ENCODE measurements around the gene POP4.
"Not testable (repeated sequence)": the region's sequence is repeated elsewhere in the genome, so short reads cannot be mapped to it uniquely, and the experiment has no call there.

POP4 gene

DNA sequence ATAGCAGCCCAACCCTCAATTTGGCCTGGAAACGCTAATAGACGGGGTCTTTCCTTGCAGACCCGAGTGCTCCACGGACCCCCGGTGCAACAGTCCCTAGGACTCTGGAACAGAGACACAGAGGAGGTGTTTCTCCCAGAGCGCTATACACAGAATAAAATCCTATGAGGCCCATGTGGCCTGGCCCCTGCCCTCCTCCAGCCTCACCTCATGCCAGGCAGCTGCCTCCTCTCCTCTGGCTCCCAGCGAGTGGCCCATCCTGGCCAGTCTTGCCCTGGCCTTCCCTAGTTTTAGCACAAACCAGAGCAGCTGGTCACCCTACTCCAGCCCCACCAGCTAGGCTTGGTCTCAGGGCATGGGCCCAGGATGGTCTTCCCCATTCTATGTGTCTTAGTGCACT is 20.3 kb downstream of the POP4 start:
- H3K36me3 ChIP-seq (replicated peaks; ENCODE audit: insufficient read depth, low read length) = no peaks in the 10 kb centered on the region
- H4K20me1 ChIP-seq (ENCODE audit: insufficient read depth, low read length) = no peaks in the 10 kb centered on the region
- H3K4me3 ChIP-seq (ENCODE audit: low read length) = no peak overlapping the region
- no peak for DNase-seq
- no peaks in the 10 kb centered on the region; the same call in 1 of the 2 replicates for H3K27me3 ChIP-seq (replicated peaks; ENCODE audit: insufficient read depth, low read length)
- TF ChIP-seq EZH2phosphoT487 (IDR thresholded peaks at IDR 0.05; ENCODE audit: low read length) = no peak
- TF ChIP-seq EZH2 (optimal IDR thresholded peaks at IDR 0.05; ENCODE audit: low read depth, low read length) = no peak
- TF ChIP-seq, protein P1, sequence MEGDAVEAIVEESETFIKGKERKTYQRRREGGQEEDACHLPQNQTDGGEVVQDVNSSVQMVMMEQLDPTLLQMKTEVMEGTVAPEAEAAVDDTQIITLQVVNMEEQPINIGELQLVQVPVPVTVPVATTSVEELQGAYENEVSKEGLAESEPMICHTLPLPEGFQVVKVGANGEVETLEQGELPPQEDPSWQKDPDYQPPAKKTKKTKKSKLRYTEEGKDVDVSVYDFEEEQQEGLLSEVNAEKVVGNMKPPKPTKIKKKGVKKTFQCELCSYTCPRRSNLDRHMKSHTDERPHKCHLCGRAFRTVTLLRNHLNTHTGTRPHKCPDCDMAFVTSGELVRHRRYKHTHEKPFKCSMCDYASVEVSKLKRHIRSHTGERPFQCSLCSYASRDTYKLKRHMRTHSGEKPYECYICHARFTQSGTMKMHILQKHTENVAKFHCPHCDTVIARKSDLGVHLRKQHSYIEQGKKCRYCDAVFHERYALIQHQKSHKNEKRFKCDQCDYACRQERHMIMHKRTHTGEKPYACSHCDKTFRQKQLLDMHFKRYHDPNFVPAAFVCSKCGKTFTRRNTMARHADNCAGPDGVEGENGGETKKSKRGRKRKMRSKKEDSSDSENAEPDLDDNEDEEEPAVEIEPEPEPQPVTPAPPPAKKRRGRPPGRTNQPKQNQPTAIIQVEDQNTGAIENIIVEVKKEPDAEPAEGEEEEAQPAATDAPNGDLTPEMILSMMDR (IDR thresholded peaks at IDR 0.05; ENCODE audit: low read length) = no peak
- no peak overlapping the region for H3K4me2 ChIP-seq (ENCODE audit: low read depth, low read length)
- H3K27ac ChIP-seq (ENCODE audit: low read length) = no peak overlapping the region
- no peaks in the 10 kb centered on the region for H3K9me2 ChIP-seq (replicated peaks; ENCODE audit: insufficient read depth, low read length)
- H3K9ac ChIP-seq (ENCODE audit: low read length) = no peak overlapping the region
- no peaks in the 10 kb centered on the region for H3K4me1 ChIP-seq (ENCODE audit: low read length)
- H2AFZ ChIP-seq (ENCODE audit: low read length) = no peak overlapping the region
- H3K9me3 ChIP-seq (replicated peaks; ENCODE audit: insufficient read depth, low read length) = no peaks in the 10 kb centered on the region
- no peaks in the 10 kb centered on the region for H3F3A ChIP-seq (ENCODE audit: insufficient read depth, low read length)
- H3K79me2 ChIP-seq (ENCODE audit: low read length) = no peaks in the 10 kb centered on the region

DNA sequence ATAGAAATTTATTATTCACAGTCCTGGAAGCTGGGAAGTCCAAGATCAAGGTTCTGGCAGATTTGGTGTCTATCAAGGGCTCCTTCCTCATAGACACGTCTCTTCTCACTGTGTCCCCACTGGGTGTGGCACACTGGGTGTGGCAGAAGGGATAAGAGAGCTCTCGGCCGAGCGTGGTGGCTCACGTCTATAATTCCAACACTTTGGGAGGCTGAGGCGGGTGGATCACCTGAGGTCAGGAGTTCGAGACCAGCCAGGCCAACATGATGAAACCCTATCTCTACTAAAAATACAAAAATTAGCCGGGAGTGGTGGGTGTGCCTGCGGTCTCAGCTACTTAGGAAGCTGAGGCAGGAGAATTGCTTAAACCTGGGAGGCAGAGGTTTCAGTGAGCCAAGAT is 20.7 kb downstream of the POP4 start:
- H3K27me3 ChIP-seq (replicated peaks; ENCODE audit: insufficient read depth, low read length); H3K4me2 ChIP-seq (ENCODE audit: low read depth, low read length); H3K9me3 ChIP-seq (replicated peaks; ENCODE audit: insufficient read depth, low read length); H3K9me2 ChIP-seq (replicated peaks; ENCODE audit: insufficient read depth, low read length); H2AFZ ChIP-seq (ENCODE audit: low read length); DNase-seq; H3K79me2 ChIP-seq (ENCODE audit: low read length); H3K27ac ChIP-seq (ENCODE audit: low read length); H4K20me1 ChIP-seq (ENCODE audit: insufficient read depth, low read length); H3K36me3 ChIP-seq (replicated peaks; ENCODE audit: insufficient read depth, low read length); H3K4me3 ChIP-seq (ENCODE audit: low read length); H3K9ac ChIP-seq (ENCODE audit: low read length); H3K4me1 ChIP-seq (ENCODE audit: low read length); H3F3A ChIP-seq (ENCODE audit: insufficient read depth, low read length): not testable (repeated sequence)

DNA sequence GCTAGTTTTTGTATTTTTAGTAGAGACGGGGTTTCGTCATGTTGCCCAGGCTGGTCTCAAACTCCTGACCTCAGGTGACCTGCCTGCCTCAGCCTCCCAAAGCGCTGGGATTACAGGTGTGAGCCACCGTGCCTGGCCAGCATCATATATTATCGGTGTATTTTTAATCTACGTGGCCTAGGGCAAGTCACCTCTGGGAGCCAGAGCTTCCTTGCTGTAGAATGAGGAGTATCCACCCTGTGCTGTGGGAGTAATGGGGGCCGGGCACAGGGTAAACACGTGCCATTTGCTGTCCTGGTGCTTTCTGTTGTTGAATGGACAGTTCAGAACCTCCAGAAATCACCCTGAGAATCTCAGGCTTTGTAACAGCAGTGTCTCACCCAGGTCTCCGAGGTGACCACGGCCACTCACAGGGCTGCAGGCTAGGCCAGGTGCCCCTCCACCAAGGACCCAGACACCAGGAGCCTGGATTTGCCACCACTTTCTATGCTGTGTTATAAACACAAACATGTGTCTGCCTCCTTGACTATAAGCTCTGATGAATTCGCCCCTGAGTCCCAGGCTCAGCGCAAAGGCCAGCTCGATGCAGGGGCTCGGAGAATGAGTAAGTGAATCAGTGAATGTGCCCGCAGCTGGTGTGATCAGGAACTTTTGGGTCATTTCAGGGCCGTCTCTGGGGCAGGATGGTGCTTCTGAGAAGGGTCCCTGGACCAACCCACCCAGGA is 22.7 kb downstream of the POP4 start:
- Histone ChIP-seq H3K79me2 (ENCODE audit: low read length) (no peaks in the 10 kb centered on the region), H2AFZ (ENCODE audit: low read length) (no peak overlapping the region), H3K36me3 (replicated peaks; ENCODE audit: insufficient read depth, low read length) (no peaks in the 10 kb centered on the region), H3K9ac (ENCODE audit: low read length) (no peak overlapping the region), H4K20me1 (ENCODE audit: insufficient read depth, low read length) (no peaks in the 10 kb centered on the region), H3K27ac (ENCODE audit: low read length) (no peak overlapping the region), H3K4me3 (ENCODE audit: low read length) (no peak overlapping the region), H3K27me3 (replicated peaks; ENCODE audit: insufficient read depth, low read length) (no peaks in the 10 kb centered on the region; the same call in 1 of the 2 replicates), H3K9me3 (replicated peaks; ENCODE audit: insufficient read depth, low read length) (no peaks in the 10 kb centered on the region), H3K9me2 (replicated peaks; ENCODE audit: insufficient read depth, low read length) (no peaks in the 10 kb centered on the region), H3F3A (ENCODE audit: insufficient read depth, low read length) (no peaks in the 10 kb centered on the region), H3K4me1 (ENCODE audit: low read length) (no peaks in the 10 kb centered on the region), H3K4me2 (ENCODE audit: low read depth, low read length) (no peak overlapping the region)
- no peak for DNase-seq
- no peak for TF ChIP-seq EZH2 (optimal IDR thresholded peaks at IDR 0.05; ENCODE audit: low read depth, low read length)
- TF ChIP-seq, protein P1 (IDR thresholded peaks at IDR 0.05; ENCODE audit: low read length) = no peak
- no peak for TF ChIP-seq EZH2phosphoT487 (IDR thresholded peaks at IDR 0.05; ENCODE audit: low read length)

DNA sequence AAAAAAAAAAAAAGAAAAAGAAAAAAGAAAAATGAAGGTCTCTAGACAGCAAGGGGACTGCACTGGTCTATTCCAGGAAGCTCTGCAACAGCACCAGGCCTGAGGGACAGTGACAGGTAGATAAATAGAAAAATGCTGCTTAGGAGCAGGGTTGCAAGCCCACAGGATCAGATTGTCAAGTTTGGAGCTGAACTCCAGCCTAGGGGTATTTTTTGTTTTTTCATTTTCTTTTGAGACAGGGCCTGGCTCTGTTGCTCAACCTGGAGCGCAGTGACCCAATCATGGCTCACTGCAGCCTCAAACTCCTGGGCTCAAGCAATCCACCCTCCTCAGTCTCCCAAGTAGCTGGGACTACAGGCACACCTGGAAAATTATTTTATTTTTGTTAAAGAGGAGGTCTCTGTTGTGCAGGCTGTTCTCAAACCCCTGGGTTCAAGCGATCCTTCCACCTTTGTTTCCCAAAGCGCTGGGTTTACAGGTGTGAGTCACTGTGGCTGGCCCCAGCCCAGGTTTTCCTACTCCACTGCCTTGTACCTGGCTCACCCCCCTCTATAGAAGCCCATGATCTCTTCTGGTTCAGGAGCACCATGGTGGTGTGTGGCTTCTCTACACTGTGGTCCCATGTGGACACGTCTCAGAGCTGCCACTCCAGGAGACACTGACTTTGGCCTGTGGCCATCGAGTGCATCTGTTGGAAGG is 23.9 kb downstream of the POP4 start:
- H3K9me2 ChIP-seq (replicated peaks; ENCODE audit: insufficient read depth, low read length) = no peaks in the 10 kb centered on the region
- TF ChIP-seq EZH2phosphoT487 (IDR thresholded peaks at IDR 0.05; ENCODE audit: low read length) = no peak
- TF ChIP-seq EZH2 (optimal IDR thresholded peaks at IDR 0.05; ENCODE audit: low read depth, low read length) = no peak
- TF ChIP-seq, protein P1 (IDR thresholded peaks at IDR 0.05; ENCODE audit: low read length) = no peak
- no peaks in the 10 kb centered on the region for H3K36me3 ChIP-seq (replicated peaks; ENCODE audit: insufficient read depth, low read length)
- H3K4me1 ChIP-seq (ENCODE audit: low read length) = no peaks in the 10 kb centered on the region
- no peaks in the 10 kb centered on the region; the same call in 1 of the 2 replicates for H3K27me3 ChIP-seq (replicated peaks; ENCODE audit: insufficient read depth, low read length)
- no peak overlapping the region for H3K9ac ChIP-seq (ENCODE audit: low read length)
- DNase-seq = no peak
- H2AFZ ChIP-seq (ENCODE audit: low read length) = no peak overlapping the region
- H3K27ac ChIP-seq (ENCODE audit: low read length) = no peak overlapping the region
- no peaks in the 10 kb centered on the region for H3F3A ChIP-seq (ENCODE audit: insufficient read depth, low read length)
- H3K9me3 ChIP-seq (replicated peaks; ENCODE audit: insufficient read depth, low read length) = no peaks in the 10 kb centered on the region
- H3K4me2 ChIP-seq (ENCODE audit: low read depth, low read length) = no peak overlapping the region
- no peaks in the 10 kb centered on the region for H3K79me2 ChIP-seq (ENCODE audit: low read length)
- no peaks in the 10 kb centered on the region for H4K20me1 ChIP-seq (ENCODE audit: insufficient read depth, low read length)
- no peak overlapping the region for H3K4me3 ChIP-seq (ENCODE audit: low read length)

Data from MM.1S (cell line).